CD4-positive, CD25-positive, alpha-beta regulatory T cell (primary cell): Measurements from ENCODE around the gene ADARB1. TPM values are rescaled to one million over a fixed set of nuclear protein-coding genes. Genes with fewer than 3 reads are reported as not detected.

Experiments
- ATAC-seq, 2 donors: fragments of 150-1000 bp; cut with Tn5 transposase; one replicate each; pipeline ENCODE4 v1.10.0; 2021; ENCODE audit warnings: low read depth in 2 of 2, moderate number of reproducible peaks in 2 of 2, moderate library complexity in 1 of 2
- DNase-seq, 3 donors: peaks; one replicate each; pipeline versions ENCODE4 v3.0.0 to v3.0.0-alpha.2; 2012 to 2022; ENCODE audit warnings: mixed read lengths in 1 of 3
- H3K27ac ChIP-seq: one replicate; pipeline ENCODE4 v1.7.0; 2013; ENCODE audit warnings: mild to moderate bottlenecking, low read length; ENCODE audit not compliant: insufficient read depth, poor library complexity, severe bottlenecking
- H3K27me3 ChIP-seq: one replicate; pipeline ENCODE4 v1.7.0; 2013; ENCODE audit warnings: low read length; ENCODE audit not compliant: control insufficient read depth, insufficient read depth
- H3K36me3 ChIP-seq: one replicate; pipeline ENCODE4 v1.7.0; 2013; ENCODE audit warnings: mild to moderate bottlenecking, low read length, moderate library complexity; ENCODE audit not compliant: control insufficient read depth, insufficient read depth
- H3K4me1 ChIP-seq: 2 replicates; pipeline ENCODE4 v1.7.0; 2013; ENCODE audit warnings: mild to moderate bottlenecking, low read length; ENCODE audit not compliant: insufficient read depth, control insufficient read depth, poor library complexity, severe bottlenecking
- H3K4me3 ChIP-seq: one replicate; pipeline ENCODE4 v1.7.0; 2013; ENCODE audit warnings: low read depth, mild to moderate bottlenecking, low read length, moderate library complexity
- H3K9me3 ChIP-seq, 2 experiments: 1 replicate in 1 of 2; 2 replicates in 1 of 2; pipeline ENCODE4 v1.7.0; 2013; ENCODE audit warnings: low read length in 2 of 2, mild to moderate bottlenecking in 1 of 2, moderate library complexity in 1 of 2; ENCODE audit not compliant: control insufficient read depth in 2 of 2
- H3K27ac Mint-ChIP-seq, 3 donors: one replicate each; pipeline ENCODE4 v1.8.0; 2020 to 2022; ENCODE audit warnings: mild to moderate bottlenecking in 3 of 3, mixed read lengths in 3 of 3, moderate library complexity in 2 of 3
- H3K27me3 Mint-ChIP-seq: one replicate; pipeline ENCODE4 v1.8.0; 2022; ENCODE audit warnings: mild to moderate bottlenecking, mixed read lengths
- H3K36me3 Mint-ChIP-seq: one replicate; pipeline ENCODE4 v1.8.0; 2020; ENCODE audit warnings: mixed read lengths
- H3K4me1 Mint-ChIP-seq, 4 donors: one replicate each; pipeline ENCODE4 v1.8.0; 2020 to 2022; ENCODE audit warnings: mixed read lengths in 4 of 4, mild to moderate bottlenecking in 1 of 4
- H3K4me3 Mint-ChIP-seq, 4 donors: one replicate each; pipeline ENCODE4 v1.8.0; 2020 to 2022; ENCODE audit warnings: mild to moderate bottlenecking in 4 of 4, mixed read lengths in 4 of 4, moderate library complexity in 3 of 4
- H3K9me3 Mint-ChIP-seq, 7 donors: one replicate each; pipeline ENCODE4 v1.8.0; 2020 to 2022; ENCODE audit warnings: mixed read lengths in 7 of 7, mild to moderate bottlenecking in 3 of 7, moderate library complexity in 2 of 7
- polyA plus RNA-seq, 4 donors: library from polyadenylated mRNA; unstranded; fragments of 300-500 nt; fragmentation: Illumina TruSeq; gene quantifications; one replicate each; pipeline ENCODE4 v1.2.3, GENCODE V29; 2021
- total RNA-seq: library from RNA; stranded (reverse); gene quantifications from one replicate; pipeline ENCODE4 v1.2.3, GENCODE V29; 2022

ADARB1 gene
- total and polyA plus RNA-seq, 5 donors from 2014 or later, result 2.8 to 52.9 (median 5.6) TPM

GRCh38 chr21:45048968-45049367 is 25.4 kb upstream of the ADARB1 start:
- Mint-ChIP-seq H3K36me3 (no peaks in the 10 kb centered on the region), H3K4me3 (no peak overlapping the region), H3K9me3 (peaks cover 0 to 23% (median 3%) of the 10 kb centered on the region in 7 donors), H3K4me1 (no peaks in the 10 kb centered on the region), H3K27ac (no peak overlapping the region), H3K27me3 (peaks cover 41% of the 10 kb centered on the region)
- no peaks in the 10 kb centered on the region for H3K4me1 ChIP-seq
- H3K4me3 ChIP-seq, result no peak overlapping the region
- H3K9me3 ChIP-seq, result peaks cover 5 to 10% of the 10 kb centered on the region in 2 experiments
- ATAC-seq (no peak), DNase-seq (no peak)
- H3K27ac ChIP-seq, result no peak overlapping the region
- peaks cover 4% of the 10 kb centered on the region for H3K27me3 ChIP-seq
- H3K36me3 ChIP-seq, result no peaks in the 10 kb centered on the region

- Histone ChIP-seq H3K36me3 (no peaks in the 10 kb centered on the region), H3K4me1 (no peaks in the 10 kb centered on the region), H3K27me3 (peaks cover under 1% of the 10 kb centered on the region), H3K27ac (no peak overlapping the region), H3K4me3 (no peak overlapping the region), H3K9me3 (peaks cover 5 to 10% of the 10 kb centered on the region in 2 experiments)
- H3K4me1 Mint-ChIP-seq, result no peaks in the 10 kb centered on the region
- no peak overlapping the region for H3K27ac Mint-ChIP-seq
- H3K4me3 Mint-ChIP-seq, result no peak overlapping the region
- H3K9me3 Mint-ChIP-seq, result peaks cover 0 to 23% (median 3%) of the 10 kb centered on the region in 7 donors
- DNase-seq (no peak), ATAC-seq (no peak)
- H3K27me3 Mint-ChIP-seq, result peaks cover 44% of the 10 kb centered on the region
- no peaks in the 10 kb centered on the region for H3K36me3 Mint-ChIP-seq
These were observed 24.6 kb upstream of the ADARB1 start for GRCh38 chr21:45049714-45050344.

- Histone ChIP-seq H3K36me3 (no peaks in the 10 kb centered on the region), H3K27ac (no peak overlapping the region), H3K9me3 (peaks cover 5 to 10% of the 10 kb centered on the region in 2 experiments), H3K27me3 (no peaks in the 10 kb centered on the region), H3K4me1 (no peaks in the 10 kb centered on the region), H3K4me3 (no peak overlapping the region)
- Mint-ChIP-seq H3K36me3 (no peaks in the 10 kb centered on the region), H3K9me3 (peaks cover 0 to 23% (median 3%) of the 10 kb centered on the region in 7 donors), H3K4me3 (no peak overlapping the region), H3K27ac (no peak overlapping the region), H3K27me3 (peaks cover 44% of the 10 kb centered on the region), H3K4me1 (no peaks in the 10 kb centered on the region)
- DNase-seq (no peak), ATAC-seq (no peak)
These were observed 24.0 kb upstream of the ADARB1 start for GRCh38 chr21:45050345-45050796.

- H3K4me1 Mint-ChIP-seq, result no peaks in the 10 kb centered on the region
- H3K4me3 Mint-ChIP-seq, result no peak overlapping the region
- Histone ChIP-seq H3K4me1 (no peaks in the 10 kb centered on the region), H3K36me3 (no peaks in the 10 kb centered on the region), H3K9me3 (peaks cover 5 to 10% of the 10 kb centered on the region in 2 experiments), H3K27me3 (no peaks in the 10 kb centered on the region), H3K27ac (no peak overlapping the region), H3K4me3 (no peak overlapping the region)
- H3K27me3 Mint-ChIP-seq, result peaks cover 42% of the 10 kb centered on the region
- peaks cover 0 to 18% (median 2%) of the 10 kb centered on the region in 7 donors for H3K9me3 Mint-ChIP-seq
- ATAC-seq, result no peak
- no peaks in the 10 kb centered on the region for H3K36me3 Mint-ChIP-seq
- H3K27ac Mint-ChIP-seq, result no peak overlapping the region
- DNase-seq, result no peak
These were observed 23.4 kb upstream of the ADARB1 start for GRCh38 chr21:45050797-45051489.

- H3K4me1 ChIP-seq, result no peaks in the 10 kb centered on the region
- no peak for DNase-seq
- H3K9me3 ChIP-seq, result peaks cover 5 to 6% of the 10 kb centered on the region in 2 experiments
- no peak for ATAC-seq
- Mint-ChIP-seq H3K9me3 (peaks cover 0 to 13% (median 2%) of the 10 kb centered on the region in 7 donors), H3K27me3 (peaks cover 34% of the 10 kb centered on the region), H3K4me1 (no peaks in the 10 kb centered on the region), H3K27ac (no peak overlapping the region), H3K36me3 (no peaks in the 10 kb centered on the region), H3K4me3 (no peak overlapping the region)
- no peak overlapping the region for H3K27ac ChIP-seq
- no peaks in the 10 kb centered on the region for H3K27me3 ChIP-seq
- no peak overlapping the region for H3K4me3 ChIP-seq
- H3K36me3 ChIP-seq, result no peaks in the 10 kb centered on the region
These were observed 22.6 kb upstream of the ADARB1 start for GRCh38 chr21:45051580-45052434.

GRCh38 chr21:45052960-45053359 is 21.4 kb upstream of the ADARB1 start:
- Histone ChIP-seq H3K36me3 (no peaks in the 10 kb centered on the region), H3K27me3 (no peaks in the 10 kb centered on the region), H3K9me3 (no peaks in the 10 kb centered on the region), H3K4me3 (no peak overlapping the region), H3K27ac (no peak overlapping the region), H3K4me1 (no peaks in the 10 kb centered on the region)
- H3K4me1 Mint-ChIP-seq, result no peaks in the 10 kb centered on the region
- no peaks in the 10 kb centered on the region for H3K36me3 Mint-ChIP-seq
- peaks cover 0 to 4% (median 0%) of the 10 kb centered on the region in 7 donors for H3K9me3 Mint-ChIP-seq
- H3K27ac Mint-ChIP-seq, result no peak overlapping the region
- H3K4me3 Mint-ChIP-seq, result peak overlapping the region in 1 of 4 donors; percentile 53
- DNase-seq (no peak), ATAC-seq (no peak)
- peaks cover 29% of the 10 kb centered on the region for H3K27me3 Mint-ChIP-seq

GRCh38 chr21:45053561-45054226 is 20.7 kb upstream of the ADARB1 start:
- no peaks in the 10 kb centered on the region for H3K36me3 ChIP-seq

More at GRCh38 chr21:45053561-45054226, 20.7 kb upstream of the ADARB1 start:
- Histone ChIP-seq H3K9me3 (no peaks in the 10 kb centered on the region), H3K4me1 (no peaks in the 10 kb centered on the region), H3K27me3 (no peaks in the 10 kb centered on the region), H3K27ac (no peak overlapping the region), H3K4me3 (no peak overlapping the region)
- Mint-ChIP-seq H3K4me1 (no peaks in the 10 kb centered on the region), H3K4me3 (no peak overlapping the region), H3K27ac (no peak overlapping the region), H3K9me3 (peaks cover 0 to 2% (median 0%) of the 10 kb centered on the region in 7 donors), H3K36me3 (no peaks in the 10 kb centered on the region), H3K27me3 (peaks cover 22% of the 10 kb centered on the region)
- ATAC-seq, result no peak
- no peak for DNase-seq
